GM19467 (cell line): ENCODE data around the gene ACAD9.

Experiments
- ATAC-seq: cut with Tn5 transposase; IDR thresholded peaks from one replicate; pipeline ENCODE4 v1.9.1; 2021; ENCODE audit warnings: mild to moderate bottlenecking, moderate library complexity; ENCODE audit not compliant: unreplicated experiment

ACAD9 gene

DNA sequence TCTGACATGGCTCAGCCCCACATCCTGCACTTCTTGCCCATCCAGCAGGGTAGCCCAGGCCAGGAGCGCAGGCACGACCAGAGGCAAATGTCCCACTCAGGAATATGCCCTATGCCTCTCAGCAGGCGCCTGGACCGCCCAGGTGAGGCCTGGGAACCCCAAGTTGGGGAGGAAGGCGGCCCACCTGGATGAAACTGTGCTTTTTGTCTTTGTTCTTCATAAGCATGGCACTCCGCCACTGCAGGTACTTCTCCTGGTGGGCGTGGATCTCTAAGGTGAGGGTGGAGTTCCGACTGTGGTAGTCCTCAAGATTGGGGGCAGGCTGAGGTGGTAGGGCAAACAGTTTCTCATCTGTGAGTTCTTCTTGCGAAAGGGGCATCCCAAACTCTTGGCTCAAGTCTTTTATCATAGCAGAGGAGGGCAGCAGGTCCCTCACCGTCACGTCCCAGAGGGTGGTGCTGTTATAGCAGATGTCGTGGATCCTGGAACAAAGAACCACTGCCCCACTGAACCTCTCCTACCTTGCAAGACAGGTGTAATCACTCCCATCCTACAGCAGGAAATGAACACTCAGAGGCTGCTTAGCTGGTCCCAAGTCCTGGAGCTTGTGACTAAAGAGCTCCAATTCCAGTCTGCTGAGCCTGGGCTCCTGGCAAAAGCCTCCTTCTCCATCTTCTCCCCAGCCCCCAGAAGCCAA lies 53.2 kb downstream of the ACAD9 start:
- no peak for ATAC-seq

DNA sequence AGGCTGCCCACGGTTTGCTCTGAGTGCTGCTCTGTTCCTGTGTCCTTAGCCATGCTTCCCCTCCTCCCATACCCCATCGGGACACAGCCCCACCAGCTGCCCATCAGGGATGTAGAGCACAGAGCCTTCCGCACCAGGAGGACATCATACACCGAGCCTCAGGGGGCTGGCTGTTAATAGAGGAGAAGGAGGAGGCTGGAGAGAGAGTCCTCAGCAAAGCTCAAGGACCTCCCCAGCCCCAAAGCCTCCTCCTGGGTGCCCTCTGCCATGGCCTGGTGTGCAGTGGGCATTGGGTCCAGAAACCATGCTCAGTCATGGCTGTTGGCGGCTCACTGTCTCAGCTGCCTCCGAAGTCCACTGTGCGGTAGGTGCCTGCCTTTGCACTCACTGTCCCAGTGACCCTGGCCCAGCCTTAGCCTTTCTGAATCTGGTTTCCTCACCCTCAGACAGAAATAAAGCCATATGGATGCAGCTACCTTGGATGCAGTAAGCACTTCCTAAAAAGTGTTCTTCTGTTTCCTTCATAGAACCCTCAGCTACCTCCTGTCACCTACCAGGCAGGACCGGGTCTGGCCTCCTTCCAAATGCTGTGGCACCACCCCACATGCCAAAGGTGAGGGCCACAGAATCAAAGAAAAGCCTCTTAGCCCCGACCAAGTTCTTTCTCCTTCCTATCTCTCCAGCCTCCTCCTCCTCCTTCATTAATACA lies 53.9 kb downstream of the ACAD9 start:
- ATAC-seq, result no peak

GRCh38 chr3:128933922-128934253 lies 54.5 kb downstream of the ACAD9 start:
- ATAC-seq, result no peak

DNA sequence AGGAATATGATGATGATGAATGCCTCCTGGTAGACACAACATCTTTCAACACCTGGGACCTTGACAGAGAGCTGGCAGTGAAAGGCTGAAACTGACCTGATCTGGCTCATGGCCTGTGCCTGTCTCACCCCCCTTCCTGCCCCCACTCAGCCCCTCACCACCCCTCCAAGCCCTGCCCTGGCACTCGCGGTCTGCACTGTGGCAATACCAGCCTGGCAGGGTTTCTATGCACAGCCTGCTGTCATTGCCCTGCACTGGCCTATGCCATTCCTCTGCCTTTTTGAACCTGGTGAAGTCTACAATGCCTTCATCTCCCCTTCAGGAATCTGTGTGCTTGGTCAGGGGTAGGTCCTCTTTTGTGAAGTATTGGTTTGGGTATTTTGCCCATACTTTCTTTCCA lies 56.5 kb downstream of the ACAD9 start:
- ATAC-seq, result no peak

DNA sequence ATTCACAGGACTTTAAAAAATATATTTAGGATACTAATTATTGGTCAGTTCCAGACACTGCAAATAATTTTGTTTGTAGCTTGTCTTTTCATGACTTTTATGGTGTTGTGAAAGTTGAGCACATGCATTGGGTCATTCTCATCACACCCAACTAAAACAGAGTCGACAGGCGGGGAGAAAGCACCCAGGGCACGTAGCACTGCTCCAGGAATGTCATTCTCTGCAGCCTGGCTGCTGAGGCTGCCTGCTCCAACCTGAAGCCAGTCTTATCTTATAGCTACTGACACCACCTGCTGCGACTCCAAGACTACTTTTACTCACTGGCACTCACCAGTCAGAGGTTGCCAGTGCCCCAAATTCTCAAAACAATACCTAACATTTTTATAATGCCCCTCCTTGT lies 56.9 kb downstream of the ACAD9 start:
- no peak for ATAC-seq

GRCh38 chr3:128940252-128940651 lies 60.8 kb downstream of the ACAD9 start:
- no peak for ATAC-seq

DNA sequence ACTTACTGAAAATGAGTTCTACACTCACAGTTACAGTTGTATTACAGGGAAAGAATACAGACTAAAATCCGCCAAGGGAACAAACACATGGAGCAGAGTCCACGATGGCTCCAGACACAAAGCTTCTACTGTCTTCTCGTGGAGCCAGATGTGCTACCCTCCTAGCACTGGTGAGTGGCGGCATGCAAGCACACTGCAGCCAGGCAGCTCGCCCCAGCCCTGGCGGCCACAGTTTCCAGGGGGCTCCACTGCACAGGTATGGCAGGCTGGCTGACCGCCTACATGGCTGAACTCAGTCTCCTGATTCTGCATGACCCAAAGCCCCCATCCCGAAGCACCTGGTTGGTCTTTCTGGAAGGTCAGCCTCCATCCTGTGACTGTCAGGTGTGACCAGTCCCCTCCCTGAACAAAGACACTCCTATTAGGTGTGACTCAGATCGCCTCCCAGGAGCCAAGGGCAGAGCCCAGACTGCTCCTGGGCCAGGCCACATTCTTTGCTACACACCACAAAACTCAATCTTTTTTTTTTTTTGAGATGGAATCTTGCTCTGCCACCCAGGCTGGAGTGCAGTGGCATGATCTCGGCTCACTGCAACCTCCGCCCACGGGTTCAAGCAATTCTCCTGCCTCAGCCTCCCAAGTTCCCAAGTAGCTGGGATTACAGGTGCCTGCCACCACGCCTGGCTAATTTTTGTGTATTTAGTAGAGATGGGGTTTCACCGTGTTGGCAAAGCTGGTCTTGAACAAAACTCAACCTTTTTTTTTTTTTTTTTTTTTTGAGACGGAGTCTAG lies 62.9 kb downstream of the ACAD9 start:
- no peak for ATAC-seq

DNA sequence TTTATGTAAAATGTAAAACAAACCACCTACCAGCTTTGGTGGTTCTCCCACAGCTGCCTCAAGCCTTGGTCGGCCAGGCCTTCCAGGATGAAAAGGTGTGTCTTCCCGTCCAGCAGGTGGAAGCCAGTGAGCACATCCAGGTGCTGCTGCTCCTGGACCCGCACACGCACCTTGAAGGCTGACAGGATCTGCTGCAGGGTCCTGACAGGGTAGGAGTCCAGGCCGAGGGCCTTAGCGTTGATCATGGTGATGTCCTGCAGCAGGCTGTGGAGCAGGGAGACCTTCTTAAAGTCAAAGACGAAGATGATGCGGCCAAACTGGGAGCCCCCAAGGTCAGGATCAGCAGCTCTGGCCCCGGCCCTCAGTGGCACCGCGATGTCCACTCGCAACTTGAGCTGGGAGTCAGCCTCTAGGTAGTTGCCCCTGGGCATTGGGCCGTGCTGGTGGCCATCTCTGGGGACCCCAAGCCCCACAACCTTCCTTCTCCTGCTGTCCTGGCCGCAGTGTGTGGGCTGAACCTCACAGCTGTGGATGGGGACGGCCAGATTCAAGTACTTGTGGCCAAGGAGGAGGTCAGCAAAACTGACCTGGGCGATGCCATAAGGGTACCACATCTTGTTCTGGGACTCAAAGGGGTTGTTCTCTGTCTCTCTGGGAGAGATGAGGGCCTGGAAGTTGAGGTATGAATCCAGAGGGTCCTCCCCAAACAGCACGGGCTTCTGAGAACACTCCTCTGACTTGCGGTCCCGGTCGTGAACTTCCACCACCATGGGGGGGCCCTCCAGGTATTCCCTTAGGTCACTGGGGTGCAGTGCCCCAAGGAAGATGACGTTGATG lies 65.8 kb downstream of the ACAD9 start:
- ATAC-seq, result no peak

- no peak for ATAC-seq
These were observed 66.4 kb downstream of the ACAD9 start for GRCh38 chr3:128945878-128946175.

DNA sequence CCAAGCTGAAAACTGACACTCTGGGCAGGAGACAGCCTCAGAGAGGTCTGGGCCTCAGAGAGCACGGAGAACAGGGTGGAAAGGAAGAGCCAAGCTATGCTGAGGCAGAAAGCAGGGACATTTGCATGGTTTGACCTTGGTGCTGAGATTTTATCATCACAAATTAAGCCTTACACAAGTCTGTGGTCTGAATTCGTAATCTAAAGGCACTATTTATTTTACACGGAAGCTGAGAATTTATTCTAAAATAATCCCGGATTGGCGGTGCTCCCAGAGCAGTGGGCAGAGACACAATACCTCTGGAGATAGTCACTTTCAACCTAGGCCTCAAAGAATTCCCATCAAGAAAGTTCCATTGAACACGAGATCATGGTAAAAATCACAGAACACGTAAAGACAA lies 67.0 kb downstream of the ACAD9 start:
- no peak for ATAC-seq

- ATAC-seq, result no peak
These were observed 69.7 kb downstream of the ACAD9 start for GRCh38 chr3:128949158-128949557.

GRCh38 chr3:128950223-128950938 lies 71.0 kb downstream of the ACAD9 start:
- no peak for ATAC-seq

DNA sequence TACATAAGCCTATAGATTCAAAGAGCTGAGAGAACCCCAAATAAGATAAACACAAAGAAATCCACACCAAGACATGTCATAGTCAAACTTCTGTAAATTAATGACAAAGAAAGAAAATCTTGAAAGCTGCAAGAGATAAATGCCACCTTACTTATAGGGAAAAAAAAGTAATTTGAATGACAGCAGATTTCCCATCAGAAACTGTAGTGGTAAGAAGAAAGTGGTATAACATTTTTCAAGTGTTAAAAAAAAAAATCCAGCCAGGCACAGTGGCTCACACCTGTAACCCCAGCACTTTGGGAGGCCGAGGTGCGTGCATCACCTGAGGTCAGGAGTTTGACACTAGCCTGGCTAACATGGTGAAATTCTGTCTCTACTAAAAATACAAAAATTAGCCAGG lies 77.0 kb downstream of the ACAD9 start:
- no peak for ATAC-seq
